ENCODE measurements around the gene CXCL17. TPM values are rescaled to one million over a fixed set of nuclear protein-coding genes. Genes with fewer than 3 reads are reported as not detected.

The CXCL17 gene
- total RNA-seq, 1 donor from 2014 or later = not detected

- no peak for DNase-seq (ENCODE audit: low spot score)
- TF ChIP-seq, protein P1, sequence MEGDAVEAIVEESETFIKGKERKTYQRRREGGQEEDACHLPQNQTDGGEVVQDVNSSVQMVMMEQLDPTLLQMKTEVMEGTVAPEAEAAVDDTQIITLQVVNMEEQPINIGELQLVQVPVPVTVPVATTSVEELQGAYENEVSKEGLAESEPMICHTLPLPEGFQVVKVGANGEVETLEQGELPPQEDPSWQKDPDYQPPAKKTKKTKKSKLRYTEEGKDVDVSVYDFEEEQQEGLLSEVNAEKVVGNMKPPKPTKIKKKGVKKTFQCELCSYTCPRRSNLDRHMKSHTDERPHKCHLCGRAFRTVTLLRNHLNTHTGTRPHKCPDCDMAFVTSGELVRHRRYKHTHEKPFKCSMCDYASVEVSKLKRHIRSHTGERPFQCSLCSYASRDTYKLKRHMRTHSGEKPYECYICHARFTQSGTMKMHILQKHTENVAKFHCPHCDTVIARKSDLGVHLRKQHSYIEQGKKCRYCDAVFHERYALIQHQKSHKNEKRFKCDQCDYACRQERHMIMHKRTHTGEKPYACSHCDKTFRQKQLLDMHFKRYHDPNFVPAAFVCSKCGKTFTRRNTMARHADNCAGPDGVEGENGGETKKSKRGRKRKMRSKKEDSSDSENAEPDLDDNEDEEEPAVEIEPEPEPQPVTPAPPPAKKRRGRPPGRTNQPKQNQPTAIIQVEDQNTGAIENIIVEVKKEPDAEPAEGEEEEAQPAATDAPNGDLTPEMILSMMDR (IDR thresholded peaks at IDR 0.05) = peak; percentile 12
- peak overlapping the region; percentile 85 for H3K4me3 Mint-ChIP-seq (ENCODE audit: unreplicated experiment)
- H3K36me3 Mint-ChIP-seq (ENCODE audit: low read depth) = no peaks in the 10 kb centered on the region
- no peaks in the 10 kb centered on the region for H3K9me3 Mint-ChIP-seq (ENCODE audit: low read depth)
- H3K27ac Mint-ChIP-seq (ENCODE audit: unreplicated experiment) = peak overlapping the region; percentile 97
- peaks cover 2% of the 10 kb centered on the region for H3K27me3 Mint-ChIP-seq (ENCODE audit: low read depth)
- peaks cover 25% of the 10 kb centered on the region for H3K4me1 Mint-ChIP-seq (ENCODE audit: low read depth)
These were observed 45.2 kb downstream of the CXCL17 start for GRCh38 chr19:42397263-42398166.

DNA sequence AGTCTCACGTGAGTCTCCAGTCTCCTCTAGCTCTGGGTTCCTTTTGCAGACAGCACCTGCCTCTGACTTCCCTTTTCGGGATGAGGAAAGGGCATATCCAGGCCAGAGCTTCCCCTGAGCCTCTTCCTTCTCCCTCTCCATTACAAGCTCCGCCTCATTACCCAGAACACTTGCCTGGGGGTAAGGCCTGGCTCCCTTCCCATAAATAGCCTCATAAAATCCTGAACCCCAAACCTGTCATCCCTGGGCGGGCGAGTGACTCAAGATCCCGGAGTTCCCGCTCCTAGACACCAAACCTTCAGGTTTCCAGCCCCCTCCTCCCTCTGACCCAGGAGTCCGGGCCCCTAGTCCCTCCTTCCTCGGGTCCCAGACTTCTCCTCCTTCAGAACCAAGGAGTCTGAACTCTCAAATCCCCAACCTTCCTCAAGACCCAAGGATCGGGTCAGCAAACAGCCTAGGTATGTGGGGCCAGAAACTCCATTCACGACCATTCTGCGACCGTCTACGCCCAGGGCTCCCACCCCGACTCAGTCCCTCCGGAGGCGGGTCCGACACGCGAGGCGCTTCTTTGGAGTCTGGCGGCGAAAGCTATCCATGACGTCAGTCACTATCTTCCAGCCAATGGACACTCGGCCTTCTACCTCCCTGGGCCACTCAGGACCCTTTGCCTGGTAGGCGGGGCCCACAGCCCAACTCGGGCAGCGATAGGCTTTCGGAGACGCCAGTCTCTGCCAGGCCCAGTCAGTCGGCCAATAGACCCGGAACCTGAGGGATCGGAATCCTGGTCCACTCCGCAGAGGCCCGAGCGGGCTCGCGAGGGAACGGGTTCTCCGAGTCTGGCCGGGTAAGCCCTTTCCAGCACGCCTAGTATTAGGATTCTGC is 46.1 kb downstream of the CXCL17 start:
- H3K4me1 Mint-ChIP-seq (ENCODE audit: low read depth) = peaks cover 25% of the 10 kb centered on the region
- H3K4me3 Mint-ChIP-seq (ENCODE audit: unreplicated experiment) = peak overlapping the region; percentile 85
- no peaks in the 10 kb centered on the region for H3K9me3 Mint-ChIP-seq (ENCODE audit: low read depth)
- peak; percentile 100 for DNase-seq (ENCODE audit: low spot score)
- peak overlapping the region; percentile 97 for H3K27ac Mint-ChIP-seq (ENCODE audit: unreplicated experiment)
- H3K36me3 Mint-ChIP-seq (ENCODE audit: low read depth) = no peaks in the 10 kb centered on the region
- peaks cover 7% of the 10 kb centered on the region for H3K27me3 Mint-ChIP-seq (ENCODE audit: low read depth)
- TF ChIP-seq, protein P1 (IDR thresholded peaks at IDR 0.05) = no peak

GRCh38 chr19:42394751-42395150 is 48.0 kb downstream of the CXCL17 start:
- Mint-ChIP-seq H3K27me3 (ENCODE audit: low read depth) (peaks cover 20% of the 10 kb centered on the region), H3K4me1 (ENCODE audit: low read depth) (peaks cover 19% of the 10 kb centered on the region), H3K9me3 (ENCODE audit: low read depth) (no peaks in the 10 kb centered on the region), H3K27ac (ENCODE audit: unreplicated experiment) (no peak overlapping the region), H3K4me3 (ENCODE audit: unreplicated experiment) (no peak overlapping the region), H3K36me3 (ENCODE audit: low read depth) (peaks cover 2% of the 10 kb centered on the region)
- TF ChIP-seq, protein P1 (IDR thresholded peaks at IDR 0.05) = no peak
- DNase-seq (ENCODE audit: low spot score) = no peak

DNA sequence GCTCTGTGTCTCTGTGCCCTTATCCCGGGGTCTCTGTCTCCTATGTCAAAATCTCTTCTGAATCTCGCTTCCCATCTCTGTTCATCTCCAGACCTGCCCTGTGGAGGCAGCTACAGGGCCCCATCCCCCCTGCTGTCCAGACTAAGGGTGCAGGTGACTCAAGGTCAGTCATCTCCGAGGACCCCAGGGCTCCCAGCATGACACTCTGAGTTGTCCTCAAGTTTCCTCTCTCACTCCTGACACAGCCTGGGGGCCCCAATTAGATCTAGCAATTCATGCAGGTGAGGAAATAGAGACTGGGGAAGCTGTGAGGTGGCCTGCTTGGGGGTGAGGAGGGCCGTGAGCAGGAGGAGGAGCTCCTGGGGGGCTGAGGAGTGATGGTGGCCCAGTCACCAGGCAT is 50.6 kb downstream of the CXCL17 start:
- TF ChIP-seq, protein P1 (IDR thresholded peaks at IDR 0.05) = no peak
- Mint-ChIP-seq H3K27me3 (ENCODE audit: low read depth) (peaks cover 26% of the 10 kb centered on the region), H3K4me3 (ENCODE audit: unreplicated experiment) (no peak overlapping the region), H3K9me3 (ENCODE audit: low read depth) (no peaks in the 10 kb centered on the region), H3K36me3 (ENCODE audit: low read depth) (peaks cover 2% of the 10 kb centered on the region), H3K27ac (ENCODE audit: unreplicated experiment) (no peak overlapping the region), H3K4me1 (ENCODE audit: low read depth) (peaks cover 10% of the 10 kb centered on the region)
- DNase-seq (ENCODE audit: low spot score) = no peak

DNA sequence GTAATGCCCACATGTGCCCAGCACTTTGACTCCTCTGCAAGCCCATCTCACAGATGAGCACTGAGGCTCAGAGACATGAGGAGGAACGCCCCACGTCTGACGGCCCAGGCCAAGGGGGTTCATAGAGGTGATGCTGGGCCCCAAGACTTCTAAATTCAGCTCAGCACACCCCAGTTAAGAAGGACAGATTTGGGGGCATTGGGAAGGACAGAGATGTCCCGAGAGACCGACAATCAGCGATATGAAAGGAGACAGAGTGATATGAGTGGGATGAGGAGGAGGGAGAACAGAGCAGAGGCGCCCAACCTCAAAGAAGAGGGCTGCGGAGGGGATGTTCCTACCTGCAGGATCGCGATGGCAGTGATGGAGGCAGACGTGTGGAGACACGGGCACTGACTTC is 52.8 kb downstream of the CXCL17 start, which contains the start of gene CNFN:
Gene CNFN (minus strand): TSS at position 399 of the 400 bp plus-strand sequence. CDS start 1,260 bp downstream, outside the sequence.
- H3K36me3 Mint-ChIP-seq (ENCODE audit: low read depth) = peaks cover 2% of the 10 kb centered on the region
- TF ChIP-seq, protein P1 (IDR thresholded peaks at IDR 0.05) = no peak
- no peak within 1 kb of the TSS for H3K27ac Mint-ChIP-seq (ENCODE audit: unreplicated experiment)
- peaks cover 26% of the 10 kb centered on the region for H3K27me3 Mint-ChIP-seq (ENCODE audit: low read depth)
- no peak within 1 kb of the TSS for H3K4me3 Mint-ChIP-seq (ENCODE audit: unreplicated experiment)
- no peak for DNase-seq (ENCODE audit: low spot score)
- no peaks in the 10 kb centered on the region for H3K9me3 Mint-ChIP-seq (ENCODE audit: low read depth)
- H3K4me1 Mint-ChIP-seq (ENCODE audit: low read depth) = peaks cover 6% of the 10 kb centered on the region

Measured in chondrocyte (in vitro differentiated cells).